GM13976 (cell line): ENCODE data around the gene FKTN.

Experiments
- DNase-seq: peaks from one replicate; pipeline ENCODE4 v3.0.0; 2012; ENCODE audit warnings: low spot score
- CTCF ChIP-seq: IDR thresholded peaks from 2 replicates; pipeline ENCODE4 v1.5.1; 2012; ENCODE audit warnings: borderline replicate concordance, mild to moderate bottlenecking; ENCODE audit not compliant: insufficient read depth; ENCODE audit errors: extremely low read depth, missing control alignments, control extremely low read depth
- in situ Hi-C: fragments of 300-500 bp; cut with MboI; formaldehyde crosslinking; loops from one replicate; pipeline ENCODE4 v1.12.0; 2022; ENCODE audit warnings: low sequenced_read_pairs, mixed read lengths, inconsistent platforms; ENCODE audit not compliant: unreplicated experiment

The FKTN gene

GRCh38 chr9:105686936-105687335 lies 129.0 kb downstream of the FKTN start:
- DNase-seq: no peak
- in situ Hi-C loops: no loop called here
- TF ChIP-seq CTCF: no peak
